HUES64 (cell line): ENCODE results near the gene RAB11FIP3.
"Not testable (repeated sequence)": the region's sequence is repeated elsewhere in the genome, so short reads cannot be mapped to it uniquely, and the experiment has no call there.

Experiments used
- H3K27ac ChIP-seq: 2 replicates; pipeline ENCODE4 v1.7.0; 2013; ENCODE audit warnings: low read depth, low read length, inconsistent platforms
- H3K27me3 ChIP-seq: 2 replicates; pipeline ENCODE4 v1.6.1; 2013; ENCODE audit warnings: mild to moderate bottlenecking, low read length; ENCODE audit not compliant: insufficient read depth
- H3K36me3 ChIP-seq: 2 replicates; pipeline ENCODE4 v1.6.1; 2013; ENCODE audit warnings: mild to moderate bottlenecking, low read length; ENCODE audit not compliant: insufficient read depth
- H3K4me1 ChIP-seq: 2 replicates; pipeline ENCODE4 v1.6.1; 2013; ENCODE audit warnings: mild to moderate bottlenecking, low read length, moderate library complexity; ENCODE audit not compliant: insufficient read depth
- H3K4me3 ChIP-seq: 2 replicates; pipeline ENCODE4 v1.5.1; 2013; ENCODE audit warnings: mild to moderate bottlenecking, low read length, moderate library complexity
- H3K9ac ChIP-seq: 2 replicates; pipeline ENCODE4 v1.6.1; 2013; ENCODE audit warnings: mild to moderate bottlenecking, low read depth, low read length
- H3K9me3 ChIP-seq: 2 replicates; pipeline ENCODE4 v1.6.1; 2013; ENCODE audit warnings: low read depth, low read length; ENCODE audit not compliant: insufficient read depth
- WGBS: fragments of 150-250, 120-280 bp; methylation state at CpG from one replicate; pipeline ENCODE4 v1.1.7; 2013; ENCODE audit warnings: missing lambda C conversion rate; 5-methylcytosine and 5-hydroxymethylcytosine counted together

Gene RAB11FIP3

DNA sequence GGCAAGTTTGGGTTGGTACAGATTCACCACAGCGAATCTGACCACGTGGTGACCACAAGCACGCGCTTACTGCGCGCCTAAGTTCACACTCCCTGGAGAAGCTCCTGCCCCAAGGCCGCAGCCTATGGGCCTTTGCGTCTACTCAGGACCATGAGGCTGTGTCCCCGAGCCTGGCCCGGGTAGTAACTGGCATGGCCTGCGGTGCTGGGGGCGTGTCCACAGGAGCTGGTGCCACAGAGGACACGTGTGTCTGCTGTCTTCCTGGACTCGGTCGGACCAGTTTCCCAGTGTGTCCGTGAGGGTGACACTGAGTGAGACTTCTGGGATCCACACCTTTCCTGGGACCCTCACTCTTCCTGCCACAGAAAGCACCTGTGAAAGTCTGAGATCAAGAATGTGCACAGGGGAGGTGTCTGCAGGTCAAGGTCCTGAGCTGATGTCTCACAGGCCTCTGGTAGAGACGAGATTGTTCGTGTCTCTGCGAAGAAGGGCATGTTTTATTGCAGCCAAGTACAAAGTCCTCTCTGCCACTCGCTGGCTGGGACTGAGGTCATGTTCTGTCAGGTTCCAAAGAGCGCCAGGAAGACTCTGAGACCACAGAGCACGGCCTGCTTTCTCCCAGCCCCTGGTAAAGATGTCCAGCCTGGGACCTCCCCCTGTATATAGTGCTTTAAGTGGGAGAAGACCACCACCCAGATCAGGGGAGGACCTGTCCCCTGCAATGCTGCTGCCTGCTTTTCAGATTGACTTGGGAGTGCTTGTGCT, 76.9 kb downstream of the RAB11FIP3 start:
- no peaks in the 10 kb centered on the region for H3K9me3 ChIP-seq
- H3K27me3 ChIP-seq, result no peaks in the 10 kb centered on the region
- H3K4me3 ChIP-seq, result no peak overlapping the region
- H3K27ac ChIP-seq, result no peak overlapping the region
- 93% methylated on average over 22 of the region's 22 CpGs for WGBS
- 0 out of 2 replicates have a peak, but pooled peaks cover 12% of the 10 kb centered on the region for H3K36me3 ChIP-seq
- H3K4me1 ChIP-seq, result no peaks in the 10 kb centered on the region
- no peak overlapping the region for H3K9ac ChIP-seq

DNA sequence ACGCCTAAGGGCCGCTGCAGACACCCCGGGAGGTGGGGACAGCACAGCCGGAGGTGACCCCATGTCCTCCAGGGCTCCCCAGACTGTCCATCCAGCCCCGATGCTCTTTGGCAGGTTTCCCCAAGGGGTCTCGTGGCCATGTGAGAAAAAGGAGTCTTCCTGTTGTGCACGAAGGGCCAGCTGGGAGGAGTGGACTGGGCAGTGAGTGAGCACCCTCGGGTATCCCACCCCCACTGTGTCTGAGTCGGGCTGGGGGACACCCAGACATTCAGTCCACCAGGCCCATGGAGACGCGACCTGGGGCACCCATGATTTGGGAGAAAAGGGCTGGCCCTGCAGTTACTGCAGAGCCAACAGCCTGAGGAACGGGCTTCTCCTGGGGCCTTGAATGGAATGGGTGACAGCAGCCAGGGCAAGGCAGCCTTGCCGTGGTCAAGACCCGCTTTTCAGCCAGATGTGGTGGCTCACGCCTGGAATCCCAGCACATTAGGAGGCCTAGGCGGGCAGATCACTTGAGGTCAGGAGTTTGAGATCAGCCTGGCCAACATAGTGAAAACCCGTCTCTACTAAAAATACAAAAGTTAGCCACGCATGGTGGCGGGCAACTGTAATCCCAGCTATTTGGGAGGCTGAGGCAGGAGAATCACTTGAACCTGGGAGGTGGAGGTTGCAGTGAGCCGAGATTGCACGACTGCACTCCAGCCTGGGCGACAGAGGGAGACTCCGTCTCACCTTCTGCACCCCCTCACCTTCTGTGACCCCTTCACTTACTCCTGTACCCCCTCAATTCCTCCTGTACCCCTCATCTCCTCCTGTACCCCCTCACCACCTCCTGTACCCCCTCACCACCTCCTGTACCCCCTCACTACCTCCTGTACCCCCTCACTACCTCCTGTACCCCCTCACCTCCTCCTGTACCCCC, 78.0 kb downstream of the RAB11FIP3 start:
- H3K9ac ChIP-seq, result no peak overlapping the region
- no peaks in the 10 kb centered on the region for H3K27me3 ChIP-seq
- WGBS, result 95% methylated on average over 23 of the region's 23 CpGs
- H3K27ac ChIP-seq, result no peak overlapping the region
- no peak overlapping the region for H3K4me3 ChIP-seq
- H3K9me3 ChIP-seq, result no peaks in the 10 kb centered on the region
- 0 out of 2 replicates have a peak, but pooled peaks cover 7% of the 10 kb centered on the region for H3K36me3 ChIP-seq
- no peaks in the 10 kb centered on the region for H3K4me1 ChIP-seq

DNA sequence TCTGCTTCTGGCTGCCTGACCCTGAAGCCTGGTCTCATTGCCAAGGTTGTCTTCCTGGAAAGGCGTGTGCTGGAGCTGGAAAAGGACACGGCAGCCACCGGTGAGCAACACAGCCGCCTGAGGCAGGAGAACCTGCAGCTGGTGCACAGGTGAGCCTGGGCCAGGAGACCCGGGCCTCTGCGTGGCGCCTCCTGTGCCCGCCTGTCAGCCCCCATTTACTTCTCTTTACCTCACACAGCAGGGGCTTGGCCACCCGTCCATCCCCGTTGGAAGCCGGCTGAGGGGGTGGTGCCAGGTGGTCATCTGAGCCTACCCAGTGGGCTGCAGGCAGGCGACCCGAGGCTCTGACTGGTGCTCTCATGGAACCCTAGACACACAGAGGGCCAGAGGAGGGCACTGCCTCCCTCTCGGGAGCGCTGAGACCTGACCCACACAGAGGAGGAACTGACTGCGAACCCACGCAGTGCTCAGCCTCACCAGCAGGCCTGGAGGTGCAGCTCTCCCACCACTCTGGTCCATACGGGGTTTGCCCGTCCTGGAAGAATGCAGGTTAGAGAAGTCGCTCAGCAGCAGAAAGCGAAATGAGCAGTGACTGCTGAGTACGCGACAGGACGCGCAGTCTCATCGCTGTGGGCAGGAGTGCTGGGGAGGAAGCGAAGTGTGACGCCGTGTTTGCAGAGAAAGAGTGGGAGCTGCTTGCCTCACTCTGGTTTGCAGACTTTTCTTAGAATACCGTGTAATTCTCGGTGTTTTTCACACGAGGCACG, 80.2 kb downstream of the RAB11FIP3 start:
- Histone ChIP-seq H3K9me3 (no peaks in the 10 kb centered on the region), H3K36me3 (0 out of 2 replicates have a peak, but pooled peaks cover 4% of the 10 kb centered on the region), H3K27ac (no peak overlapping the region), H3K9ac (no peak overlapping the region; the same call in 1 of the 2 replicates), H3K27me3 (no peaks in the 10 kb centered on the region), H3K4me1 (no peaks in the 10 kb centered on the region), H3K4me3 (no peak overlapping the region)
- 94% methylated on average over 33 of the region's 33 CpGs for WGBS

DNA sequence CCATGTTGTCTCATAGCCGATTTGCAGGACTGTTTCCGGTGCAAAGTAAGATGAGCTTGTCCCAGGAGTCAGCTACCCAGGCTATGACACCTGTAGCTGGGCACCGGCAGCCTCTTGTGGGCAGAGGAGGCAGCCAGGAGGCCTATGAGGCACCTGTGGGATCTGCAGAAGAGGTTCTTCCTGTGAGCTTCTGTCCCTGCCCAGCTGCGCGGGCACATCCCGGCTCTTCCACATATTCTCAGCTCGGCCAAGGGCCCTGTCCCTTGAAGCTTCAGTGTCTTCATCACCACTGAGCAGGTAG, 80.7 kb downstream of the RAB11FIP3 start:
- 96% methylated on average over 7 of the region's 7 CpGs for WGBS

DNA sequence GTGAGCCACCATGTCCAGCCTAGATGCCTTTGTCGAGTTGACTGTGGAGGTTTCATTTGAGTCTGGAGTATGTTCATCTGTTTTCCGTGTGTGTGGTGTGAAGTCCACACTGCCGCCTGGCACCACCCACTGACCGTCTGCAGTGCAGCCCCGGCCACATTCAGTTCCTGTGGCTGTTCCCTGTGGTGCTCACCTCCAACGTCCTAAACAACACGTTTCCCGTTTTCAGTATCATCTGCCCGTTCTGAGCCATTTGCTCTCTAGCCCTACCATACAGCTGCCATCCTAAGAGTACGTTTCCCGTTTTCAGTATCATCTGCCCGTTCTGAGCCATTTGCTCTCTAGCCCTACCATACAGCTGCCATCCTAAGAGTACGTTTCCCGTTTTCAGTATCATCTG, 82.1 kb downstream of the RAB11FIP3 start:
- not testable (repeated sequence) for H3K9me3 ChIP-seq, H3K4me1 ChIP-seq, H3K36me3 ChIP-seq, H3K4me3 ChIP-seq, H3K27ac ChIP-seq, H3K9ac ChIP-seq, H3K27me3 ChIP-seq
- WGBS, result 94% methylated on average over 14 of the region's 14 CpGs

More for the DNA sequence above, 80.7 kb downstream of the RAB11FIP3 start:
- Histone ChIP-seq H3K9me3 (no peaks in the 10 kb centered on the region), H3K9ac (no peak overlapping the region), H3K27me3 (no peaks in the 10 kb centered on the region), H3K27ac (no peak overlapping the region), H3K36me3 (0 out of 2 replicates have a peak, but pooled peaks cover 4% of the 10 kb centered on the region), H3K4me1 (no peaks in the 10 kb centered on the region), H3K4me3 (no peak overlapping the region)

DNA sequence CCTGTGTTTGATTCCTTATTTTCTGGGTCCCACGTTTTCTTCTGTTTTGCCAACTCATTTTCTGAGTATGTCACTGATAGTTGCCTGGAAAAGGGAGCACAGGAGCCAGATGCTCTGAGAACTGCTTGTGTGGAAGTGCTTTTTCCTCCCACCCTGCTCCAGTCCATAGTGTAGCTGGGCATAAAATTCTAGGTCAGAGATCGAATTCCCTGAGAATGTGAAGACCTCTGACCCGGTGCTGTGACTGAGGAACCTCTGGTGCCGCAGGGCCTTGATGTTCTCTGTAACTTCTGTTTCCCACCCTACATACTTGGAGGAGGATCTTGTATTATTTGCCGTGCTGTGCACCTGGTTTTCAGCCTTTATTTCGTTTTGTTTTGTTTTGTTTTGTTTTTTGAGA, 82.5 kb downstream of the RAB11FIP3 start:
- Histone ChIP-seq H3K9ac (no peak overlapping the region), H3K4me3 (no peak overlapping the region), H3K27ac (no peak overlapping the region), H3K9me3 (no peaks in the 10 kb centered on the region), H3K36me3 (0 out of 2 replicates have a peak, but pooled peaks cover 4% of the 10 kb centered on the region), H3K27me3 (no peaks in the 10 kb centered on the region), H3K4me1 (no peaks in the 10 kb centered on the region)
- WGBS, result 93% methylated on average over 6 of the region's 6 CpGs

DNA sequence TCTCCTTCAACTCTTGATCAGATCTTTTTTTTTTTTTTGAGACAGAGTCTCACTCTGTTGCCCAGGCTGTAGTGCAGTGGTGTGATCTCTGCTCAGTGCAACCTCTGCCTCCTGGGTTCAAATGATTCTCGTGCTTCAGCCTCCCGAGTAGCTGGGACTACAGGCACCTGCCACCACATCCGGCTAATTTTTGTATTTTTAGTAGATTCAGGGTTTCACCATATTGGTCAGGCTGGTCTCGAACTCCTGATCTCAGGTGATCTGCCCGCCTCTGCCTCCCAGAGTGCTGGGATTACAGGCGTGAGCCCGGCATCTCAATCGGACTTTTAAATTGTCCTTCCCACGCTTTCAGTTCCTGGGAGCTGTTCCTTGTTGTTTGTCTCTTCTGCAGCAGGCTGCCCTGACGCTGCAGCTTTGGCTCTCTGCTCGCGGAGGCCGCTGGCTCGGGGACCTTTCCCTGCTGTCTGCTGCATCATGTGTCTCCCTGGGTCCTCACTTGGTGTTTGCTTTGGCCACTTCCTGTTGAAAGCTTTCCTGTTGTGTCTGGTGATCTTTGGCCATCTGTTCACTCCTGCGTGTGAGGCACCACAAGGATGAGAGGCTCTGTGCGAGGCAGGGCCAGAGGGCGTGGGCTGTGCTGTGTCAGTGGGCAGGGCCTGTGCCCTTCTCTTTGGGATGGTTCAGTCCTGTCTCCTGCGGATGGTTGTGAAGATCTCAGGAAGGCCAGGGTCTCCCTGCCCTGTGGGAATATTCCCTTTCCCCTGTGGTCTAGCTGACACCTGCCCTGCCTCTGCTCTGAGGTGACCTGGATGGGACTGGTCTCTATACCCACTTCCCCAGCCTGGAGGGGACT, 83.7 kb downstream of the RAB11FIP3 start:
- 94% methylated on average over 18 of the region's 18 CpGs for WGBS
- no peaks in the 10 kb centered on the region for H3K9me3 ChIP-seq
- H3K36me3 ChIP-seq, result 0 out of 2 replicates have a peak, but pooled peaks cover 4% of the 10 kb centered on the region
- H3K4me3 ChIP-seq, result no peak overlapping the region
- H3K27ac ChIP-seq, result no peak overlapping the region
- no peaks in the 10 kb centered on the region for H3K27me3 ChIP-seq
- H3K4me1 ChIP-seq, result no peaks in the 10 kb centered on the region
- no peak overlapping the region for H3K9ac ChIP-seq

DNA sequence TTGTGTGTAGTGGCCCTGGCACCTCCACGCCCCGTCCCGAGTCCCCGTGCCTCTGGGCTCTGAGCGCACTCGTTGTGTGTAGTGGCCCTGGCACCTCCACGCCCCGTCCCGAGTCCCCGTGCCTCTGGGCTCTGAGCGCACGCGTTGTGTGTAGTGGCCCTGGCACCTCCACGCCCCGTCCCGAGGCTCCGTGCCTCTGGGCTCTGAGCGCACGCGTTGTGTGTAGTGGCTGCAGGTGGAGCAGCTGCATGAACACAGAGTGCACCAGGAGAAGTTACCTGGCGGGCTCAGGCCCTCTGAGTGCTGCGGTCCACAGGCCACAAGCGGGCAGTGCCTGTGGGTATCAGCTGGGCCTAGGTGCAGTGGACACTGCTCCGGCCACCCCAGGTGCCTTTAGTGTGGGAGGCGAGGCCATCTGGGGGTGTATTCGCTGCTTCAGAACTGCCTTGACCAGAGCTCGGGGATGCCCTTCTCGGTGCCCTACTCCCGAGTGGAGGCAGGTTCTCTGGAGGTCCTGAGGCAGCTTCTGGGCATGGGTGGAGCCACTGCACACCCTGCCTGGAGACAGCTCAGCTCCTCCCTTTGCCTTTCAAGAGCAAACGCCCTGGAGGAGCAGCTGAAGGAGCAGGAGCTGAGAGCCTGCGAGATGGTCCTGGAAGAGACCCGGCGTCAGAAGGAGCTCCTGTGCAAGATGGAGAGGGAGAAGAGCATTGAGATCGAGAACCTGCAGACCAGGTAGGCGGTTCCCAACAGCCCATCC, 84.8 kb downstream of the RAB11FIP3 start:
- no peaks in the 10 kb centered on the region for H3K4me1 ChIP-seq
- no peaks in the 10 kb centered on the region for H3K27me3 ChIP-seq
- H3K9me3 ChIP-seq, result no peaks in the 10 kb centered on the region
- WGBS, result 96% methylated on average over 35 of the region's 35 CpGs
- peaks cover 10% of the 10 kb centered on the region; the same call in 1 of the 2 replicates for H3K36me3 ChIP-seq
- no peak overlapping the region for H3K4me3 ChIP-seq
- no peak overlapping the region for H3K27ac ChIP-seq
- no peak overlapping the region for H3K9ac ChIP-seq

DNA sequence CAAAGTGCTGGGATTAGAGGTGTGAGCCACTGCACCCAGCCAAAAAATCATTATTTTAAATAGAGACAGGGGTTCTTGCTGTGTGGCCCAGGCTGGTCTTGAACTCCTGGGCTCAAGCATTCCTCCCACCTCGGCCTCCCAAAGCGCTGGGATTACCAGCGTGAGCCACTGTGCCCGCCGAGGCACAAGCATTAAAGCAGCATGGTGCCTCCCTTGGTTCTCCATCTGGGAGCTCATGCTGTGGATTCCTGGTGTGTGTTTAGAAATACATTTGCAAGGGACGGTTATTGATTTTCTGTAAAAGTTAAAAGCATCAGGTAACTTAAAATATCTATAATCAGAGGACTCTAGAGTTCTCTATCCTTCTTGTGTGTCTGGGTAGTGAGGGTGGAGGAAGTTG, 87.4 kb downstream of the RAB11FIP3 start:
- Histone ChIP-seq H3K9me3 (no peaks in the 10 kb centered on the region), H3K36me3 (peaks cover 17% of the 10 kb centered on the region; the same call in 1 of the 2 replicates), H3K9ac (no peak overlapping the region), H3K27me3 (no peaks in the 10 kb centered on the region), H3K27ac (no peak overlapping the region), H3K4me3 (no peak overlapping the region), H3K4me1 (no peaks in the 10 kb centered on the region)
- 93% methylated on average over 5 of the region's 6 CpGs for WGBS

DNA sequence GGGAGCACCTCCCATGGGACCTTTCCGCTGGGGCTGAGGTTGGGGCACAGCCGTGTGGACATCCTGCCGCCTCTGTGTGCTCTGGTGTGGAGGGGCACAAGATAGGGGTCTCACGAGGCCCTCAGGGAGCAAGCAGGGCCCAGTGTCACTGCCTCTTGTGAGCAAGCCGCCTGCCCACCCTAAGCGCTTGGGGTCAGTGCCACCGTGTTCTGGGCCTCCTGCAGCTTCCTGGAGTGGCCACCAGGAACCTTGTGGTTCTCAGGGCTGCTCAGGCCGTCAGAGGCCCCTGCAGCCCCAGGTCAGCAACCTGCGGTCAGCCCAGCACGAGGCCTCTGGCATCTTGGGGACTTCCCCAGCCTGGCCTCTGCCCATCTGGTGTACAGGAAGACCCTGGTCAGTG, 88.5 kb downstream of the RAB11FIP3 start:
- H3K4me1 ChIP-seq, result no peaks in the 10 kb centered on the region
- no peak overlapping the region for H3K4me3 ChIP-seq
- no peak overlapping the region for H3K9ac ChIP-seq
- 93% methylated on average over 10 of the region's 10 CpGs for WGBS
- H3K27me3 ChIP-seq, result no peaks in the 10 kb centered on the region
- H3K36me3 ChIP-seq, result peaks cover 17% of the 10 kb centered on the region; the same call in 1 of the 2 replicates
- H3K9me3 ChIP-seq, result no peaks in the 10 kb centered on the region
- no peak overlapping the region for H3K27ac ChIP-seq
